ENCODE data around the gene BMPR2.
"Not testable (repeated sequence)": the region's sequence is repeated elsewhere in the genome, so short reads cannot be mapped to it uniquely, and the experiment has no call there.

Gene BMPR2

DNA sequence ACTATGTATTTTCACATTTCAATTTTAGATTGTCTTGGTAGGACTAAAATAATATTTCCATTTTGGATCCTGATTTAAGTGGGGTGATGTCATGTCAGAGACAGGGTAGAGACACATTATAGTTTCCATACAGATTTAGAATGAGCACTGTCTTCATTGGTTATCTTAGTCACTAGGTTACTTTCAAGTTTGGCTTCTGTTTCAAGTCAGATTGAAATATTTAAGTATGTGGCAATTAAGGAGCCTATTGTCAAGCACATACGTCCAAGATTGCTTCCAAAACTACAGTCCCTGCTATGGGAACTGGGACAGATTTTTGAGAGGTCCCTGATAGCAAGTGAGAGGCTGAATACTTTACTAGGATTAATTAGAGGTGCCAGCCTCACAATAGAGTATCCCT is 169.4 kb downstream of the BMPR2 start:
- no peak for DNase-seq

DNA sequence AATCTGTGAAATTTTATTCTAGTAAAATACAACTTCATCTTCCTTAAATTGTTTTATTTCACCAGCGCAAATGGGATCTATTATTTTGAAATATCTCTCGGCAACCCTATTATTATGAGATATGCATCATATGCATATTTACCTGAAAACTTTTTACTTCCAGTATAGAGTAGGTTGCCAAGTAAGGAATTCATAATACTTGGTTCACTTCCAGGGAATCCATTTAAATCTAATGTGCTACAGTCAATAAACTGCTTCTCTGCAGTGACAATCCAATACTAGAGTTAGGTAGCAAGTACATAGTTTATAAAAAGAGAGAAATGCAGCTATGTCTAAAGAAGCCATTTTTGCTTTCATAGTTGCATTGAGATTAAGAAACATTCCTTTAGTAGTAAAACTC is 169.8 kb downstream of the BMPR2 start:
- DNase-seq: no peak

DNA sequence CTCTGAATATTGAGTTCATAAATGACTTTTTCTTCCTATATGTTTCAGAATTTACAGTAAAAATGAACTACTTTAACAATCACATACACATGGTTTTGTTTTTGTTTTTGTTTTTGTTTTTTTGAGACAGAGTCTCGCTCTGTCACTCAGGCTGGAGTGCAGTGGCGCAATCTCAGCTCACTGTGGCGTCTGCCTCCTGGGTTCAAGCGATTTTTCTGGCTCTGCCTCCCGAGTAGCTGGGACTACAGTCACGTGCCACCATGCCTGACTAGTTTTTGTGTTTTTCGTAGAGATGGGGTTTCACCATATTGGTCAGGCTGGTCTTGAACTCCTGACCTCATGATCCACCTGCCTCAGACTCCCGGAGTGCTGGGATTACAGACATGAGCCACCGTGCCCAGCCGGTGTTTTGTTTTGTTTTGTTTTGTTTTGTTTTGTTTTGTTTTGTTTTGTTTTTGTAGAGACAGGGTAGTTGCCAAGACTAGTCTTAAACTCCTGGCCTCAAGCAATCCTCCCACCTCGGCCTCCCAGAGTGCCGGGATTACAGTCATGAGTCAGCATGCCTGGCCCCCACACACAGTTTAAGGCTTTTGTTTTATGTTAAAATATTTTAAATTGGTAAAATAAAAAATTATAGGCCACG is 170.5 kb downstream of the BMPR2 start:
- DNase-seq: not testable (repeated sequence)

DNA sequence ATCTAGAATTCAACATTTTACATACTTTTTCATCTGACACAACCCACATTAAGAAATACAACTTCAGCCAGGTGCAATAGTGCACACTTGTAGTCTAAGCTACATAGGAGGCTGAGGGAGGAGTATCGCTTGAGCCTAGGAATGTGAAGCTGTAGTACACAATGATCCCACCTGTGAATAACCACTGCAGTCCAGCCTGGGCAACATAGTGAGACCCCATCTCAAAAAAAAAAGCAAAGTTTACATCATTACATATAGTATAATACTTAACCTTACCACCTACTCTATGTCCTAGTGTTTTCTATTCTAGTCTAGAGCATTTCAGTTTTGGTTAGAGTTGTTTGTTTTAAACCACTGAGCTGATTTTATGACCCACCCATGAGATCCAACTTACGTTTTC is 172.1 kb downstream of the BMPR2 start:
- no peak for DNase-seq

DNA sequence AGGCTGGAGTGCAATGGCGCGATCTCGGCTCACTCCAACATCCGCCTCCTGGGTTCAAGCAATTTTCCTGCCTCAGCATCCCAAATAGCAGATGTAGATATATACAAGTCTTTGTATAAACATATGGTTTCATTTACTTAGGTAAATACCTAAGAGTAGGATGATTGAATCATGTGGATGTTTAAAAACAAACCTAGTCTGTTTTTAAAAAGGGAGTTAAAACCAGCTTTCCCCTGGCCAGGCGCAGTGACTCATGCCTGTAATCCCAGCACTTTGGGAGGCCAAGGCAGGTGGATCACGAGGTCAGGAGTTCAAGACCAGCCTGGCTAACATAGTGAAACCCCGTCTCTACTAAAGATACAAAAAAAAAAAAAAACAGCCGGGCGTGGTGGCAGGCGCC is 174.9 kb downstream of the BMPR2 start:
- not testable (repeated sequence) for DNase-seq

DNA sequence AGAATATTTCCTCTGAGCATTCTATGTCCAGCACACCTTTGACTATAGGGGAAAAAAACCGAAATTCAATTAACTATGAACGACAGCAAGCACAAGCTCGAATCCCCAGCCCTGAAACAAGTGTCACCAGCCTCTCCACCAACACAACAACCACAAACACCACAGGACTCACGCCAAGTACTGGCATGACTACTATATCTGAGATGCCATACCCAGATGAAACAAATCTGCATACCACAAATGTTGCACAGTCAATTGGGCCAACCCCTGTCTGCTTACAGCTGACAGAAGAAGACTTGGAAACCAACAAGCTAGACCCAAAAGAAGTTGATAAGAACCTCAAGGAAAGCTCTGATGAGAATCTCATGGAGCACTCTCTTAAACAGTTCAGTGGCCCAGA is 179.2 kb downstream of the BMPR2 start:
- DNase-seq: peak in 1 of 2 experiments; percentile 31

DNA sequence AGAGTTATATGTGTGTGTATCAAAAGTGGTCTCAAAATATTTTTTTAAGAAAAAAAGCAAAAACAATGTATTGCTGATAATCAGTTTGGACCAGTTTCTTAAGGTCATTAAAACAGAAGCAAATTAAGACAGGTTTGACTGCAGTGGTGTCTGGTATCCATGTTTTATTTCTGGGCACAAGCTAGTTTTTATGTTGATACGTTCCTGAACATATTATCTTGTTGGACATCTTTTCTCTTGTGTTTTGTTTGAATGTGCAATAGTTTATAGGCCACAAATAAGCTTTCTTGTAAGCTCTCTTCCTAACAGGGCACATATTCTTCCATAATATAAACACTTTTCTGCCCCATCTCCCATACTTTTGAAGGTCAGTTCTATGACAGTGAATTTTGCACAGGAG is 184.1 kb downstream of the BMPR2 start:
- DNase-seq: no peak

DNA sequence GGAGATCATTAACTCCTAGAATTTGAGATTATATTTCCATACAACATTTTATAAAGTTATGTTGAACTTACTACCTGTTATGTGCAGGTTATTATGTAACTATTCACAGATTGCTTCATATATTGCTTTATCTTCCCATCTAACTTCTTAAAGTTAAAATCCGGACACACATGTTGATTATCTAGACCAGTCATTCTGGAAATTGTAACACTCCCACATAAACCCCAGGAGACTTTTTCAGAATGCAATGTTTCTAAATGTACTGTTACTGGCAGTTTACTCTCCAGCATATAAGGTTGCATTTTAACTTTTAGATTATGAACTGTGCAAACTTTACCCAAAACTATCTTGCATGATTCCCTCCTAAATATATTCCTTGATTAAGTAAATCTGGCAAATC is 188.1 kb downstream of the BMPR2 start:
- no peak for DNase-seq

DNA sequence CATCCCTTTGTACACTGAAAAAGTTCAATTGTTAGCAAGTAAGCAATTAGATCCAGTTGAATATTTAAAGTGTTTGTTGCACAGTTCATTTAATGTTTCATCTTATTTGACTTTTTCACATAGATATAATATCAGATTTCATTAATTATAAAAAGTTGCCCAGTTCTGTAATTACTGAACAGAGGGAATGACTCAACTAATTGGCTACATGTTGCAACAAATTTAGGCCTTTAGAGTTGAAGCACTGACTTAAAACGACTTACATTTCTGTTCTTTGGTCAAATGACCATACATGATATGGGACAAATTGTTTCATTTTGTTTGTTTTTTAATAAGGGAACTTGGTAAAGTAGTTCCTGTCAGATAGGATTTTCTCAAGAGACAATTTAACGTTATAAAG is 190.2 kb downstream of the BMPR2 start:
- DNase-seq: no peak

DNA sequence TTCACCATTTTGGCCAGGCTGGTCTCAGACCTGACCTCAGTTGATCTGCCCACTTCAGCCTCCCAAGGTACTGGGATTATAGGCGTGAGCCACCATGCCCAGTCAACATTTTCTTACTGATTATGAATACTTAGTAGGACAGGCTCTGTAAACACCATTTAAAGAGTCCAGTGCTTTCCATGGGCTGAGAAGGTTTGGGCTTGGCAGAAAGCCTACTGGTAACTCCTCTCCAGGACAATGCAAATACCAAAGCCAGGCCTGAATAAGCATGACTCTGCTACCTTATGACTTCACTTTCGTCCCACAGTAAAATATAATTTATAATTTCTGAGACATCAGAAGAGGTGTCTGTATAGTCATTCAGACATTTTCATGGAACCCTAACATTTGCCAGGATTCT is 198.4 kb downstream of the BMPR2 start:
- no peak for DNase-seq

DNA sequence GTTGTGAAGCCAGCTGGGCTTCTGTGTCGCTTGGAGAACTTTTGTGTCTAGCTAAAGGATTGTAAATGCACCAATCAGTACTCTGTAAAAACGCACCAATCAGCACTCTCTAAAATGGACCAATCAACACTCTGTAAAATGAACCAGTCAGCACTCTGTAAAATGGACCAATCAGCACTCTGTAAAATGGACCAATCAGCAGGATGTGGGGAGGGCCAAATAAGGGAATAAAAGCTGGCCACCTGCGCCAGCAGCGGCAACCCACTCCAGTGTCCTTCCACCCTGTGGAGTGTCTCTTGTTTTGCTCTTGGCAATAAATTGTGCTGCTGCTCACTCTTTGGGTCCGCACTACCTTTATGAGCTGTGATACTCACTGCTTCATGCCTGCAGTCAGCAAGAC is 199.1 kb downstream of the BMPR2 start:
- not testable (repeated sequence) for DNase-seq

DNA sequence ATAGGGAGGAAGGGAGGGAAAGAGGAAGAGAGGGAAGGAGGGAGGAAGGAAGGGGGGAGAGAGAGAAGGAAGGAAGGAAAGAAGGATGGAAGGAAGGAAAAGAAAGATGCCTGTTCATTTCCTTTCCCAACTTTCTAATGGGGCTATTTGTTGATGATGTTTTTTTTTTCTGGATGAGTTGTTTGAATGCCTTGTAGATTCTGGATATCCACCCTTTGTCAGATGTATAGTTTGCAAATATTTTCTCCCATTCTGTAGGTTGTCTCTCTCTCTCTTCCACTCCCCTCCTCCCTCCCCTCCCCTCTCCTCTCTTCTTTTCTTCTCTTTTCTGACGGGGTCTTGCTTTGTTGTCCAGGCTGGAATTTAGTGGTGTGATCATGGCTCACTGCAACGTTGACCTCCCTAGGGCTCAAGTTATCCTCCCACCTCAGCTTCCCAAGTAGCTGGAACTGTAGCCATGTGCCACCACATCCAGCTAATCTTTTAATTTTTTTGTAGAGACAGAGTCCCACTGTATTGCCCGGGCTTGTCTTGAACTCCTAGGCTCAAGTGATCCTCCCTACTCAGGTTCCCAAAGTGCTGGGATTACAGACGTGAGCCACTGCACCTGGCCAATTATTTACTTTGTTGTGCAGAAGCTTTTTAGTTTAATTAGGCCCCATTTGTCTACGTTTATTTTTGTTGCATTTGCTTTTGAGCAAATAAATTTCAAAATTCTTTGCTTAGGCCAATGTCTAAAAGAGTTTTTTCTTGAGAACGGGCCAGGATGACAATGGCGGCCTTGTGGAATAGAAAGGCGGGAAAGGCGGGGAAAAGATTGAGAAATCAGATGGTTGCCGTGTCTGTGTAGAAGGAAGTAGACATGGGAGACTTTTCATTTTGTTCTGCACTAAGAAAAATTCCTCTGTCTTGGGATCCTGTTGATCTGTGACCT is 201.4 kb downstream of the BMPR2 start:
- no peak for DNase-seq

DNA sequence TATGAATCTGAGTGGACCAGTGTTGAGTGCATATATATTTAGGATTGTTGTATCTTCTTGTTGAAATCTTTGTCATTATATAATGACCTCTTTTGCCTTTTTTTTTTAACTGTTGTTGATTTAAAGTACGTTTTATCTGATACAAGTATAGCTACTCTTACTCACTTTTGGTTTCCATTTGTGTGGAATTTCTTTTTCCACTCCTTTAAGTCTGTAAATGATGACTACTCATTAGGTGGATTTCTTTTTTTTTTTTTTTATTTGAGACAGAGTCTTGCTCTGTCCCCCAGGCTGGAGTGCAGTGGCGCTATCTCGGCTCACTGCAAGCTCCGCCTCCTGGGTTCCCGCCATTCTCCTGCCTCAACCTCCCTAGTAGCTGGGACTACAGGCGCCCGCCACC is 206.7 kb downstream of the BMPR2 start:
- not testable (repeated sequence) for DNase-seq

DNA sequence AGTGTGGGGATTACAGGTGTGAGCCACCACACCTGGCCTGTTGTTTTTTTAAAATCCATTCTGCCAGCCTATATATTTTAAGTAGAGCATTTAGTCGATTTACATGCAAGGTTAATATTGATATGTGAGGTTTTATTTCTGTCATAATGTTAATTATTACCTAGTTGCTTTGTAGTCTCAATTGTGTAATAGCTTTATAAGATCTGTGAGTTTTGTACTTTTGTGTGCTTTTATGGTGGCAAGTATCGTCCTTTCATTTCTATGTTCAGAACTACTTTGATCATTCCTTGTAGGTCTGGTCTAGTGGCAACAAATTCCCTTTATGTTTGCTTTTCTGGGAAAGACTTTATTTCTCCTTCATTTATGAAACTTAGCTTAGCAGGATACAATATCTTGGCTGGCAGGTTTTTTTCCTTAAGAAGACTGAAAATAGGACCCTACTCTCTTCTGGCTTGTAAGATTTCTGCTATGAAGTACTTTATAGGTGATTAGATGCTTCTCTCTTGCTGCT is 207.6 kb downstream of the BMPR2 start:
- no peak for DNase-seq

DNA sequence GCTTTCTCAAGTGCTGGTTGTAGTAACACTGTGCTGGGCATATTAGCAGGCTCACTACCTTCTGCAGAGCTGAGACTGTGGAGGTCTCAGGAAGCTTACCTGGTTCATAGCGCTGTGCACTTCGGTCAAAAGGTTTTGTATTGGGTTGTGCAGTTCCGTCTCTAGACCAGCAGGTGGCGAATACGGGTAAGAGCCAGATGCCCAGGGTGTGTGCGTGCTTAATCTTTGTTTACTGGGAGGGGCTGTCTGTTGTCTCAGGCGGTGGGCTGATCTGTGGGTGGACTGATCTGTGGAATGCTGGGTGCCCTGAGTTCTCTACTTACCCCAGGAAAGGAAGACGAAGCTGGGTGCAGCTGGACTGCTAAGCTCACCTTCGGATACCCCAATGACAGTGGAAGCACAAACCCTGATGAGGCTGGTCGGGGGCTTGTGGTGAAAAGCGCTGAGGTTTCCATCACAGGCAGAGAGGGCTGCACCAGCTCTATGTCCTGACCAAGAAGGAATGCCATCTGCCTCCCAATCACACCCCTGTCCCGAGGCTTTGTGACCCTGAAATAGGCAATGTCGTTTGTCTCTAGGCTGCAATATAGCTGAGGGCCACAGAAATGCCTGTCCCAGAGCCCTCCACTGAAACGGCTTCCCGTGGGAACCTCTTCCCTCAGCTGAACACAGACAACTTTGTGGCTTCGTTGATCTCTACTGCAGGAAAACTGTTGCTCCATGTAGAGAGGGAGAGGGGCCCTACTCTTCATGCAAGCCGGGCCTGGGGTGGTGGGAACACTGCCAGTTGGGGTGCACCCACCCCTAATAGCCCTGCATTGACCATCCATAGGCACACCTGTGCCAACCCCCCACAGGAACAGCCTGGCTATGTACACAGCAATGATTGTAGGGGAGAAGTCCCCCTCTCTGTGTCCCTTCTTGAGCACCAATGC is 212.8 kb downstream of the BMPR2 start:
- peak; percentile 69 to 74 for DNase-seq

DNA sequence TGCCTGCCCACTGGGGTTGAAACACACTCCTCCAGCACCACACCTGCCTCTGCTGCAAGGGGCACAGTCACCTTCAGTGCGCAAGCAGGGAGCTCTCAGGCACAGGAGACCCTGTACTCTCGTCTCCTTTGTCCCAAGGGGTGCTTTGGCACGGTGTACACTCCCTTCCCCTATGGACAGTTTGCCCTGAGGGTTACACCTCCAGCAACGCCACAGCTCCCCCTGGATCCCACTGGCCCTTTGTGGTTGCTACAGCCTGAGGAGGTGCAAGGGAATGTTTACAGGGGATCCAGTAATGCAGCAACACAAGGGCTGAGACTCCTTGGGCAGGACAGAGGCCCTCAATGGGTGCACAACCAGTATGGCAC is 213.4 kb downstream of the BMPR2 start:
- no peak for DNase-seq

DNA sequence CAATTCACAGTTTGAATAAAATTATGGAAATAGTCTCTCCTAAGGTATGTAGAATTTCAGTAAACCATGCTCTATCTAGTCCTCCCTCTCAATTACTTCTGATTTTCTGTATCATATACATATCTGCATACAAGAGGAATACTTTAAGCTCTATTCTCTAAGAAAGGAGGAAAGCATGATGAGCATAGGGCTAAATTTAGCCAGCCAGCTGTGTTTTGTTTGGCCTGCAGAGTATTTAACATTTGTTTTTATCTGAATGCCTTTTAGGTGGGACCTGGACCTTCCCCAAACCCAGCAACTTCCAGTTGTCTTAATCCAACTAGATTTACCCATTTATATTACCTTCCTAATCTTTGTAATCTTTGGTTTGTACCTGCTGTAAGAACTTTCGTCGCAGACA is 216.4 kb downstream of the BMPR2 start:
- no peak for DNase-seq

DNA sequence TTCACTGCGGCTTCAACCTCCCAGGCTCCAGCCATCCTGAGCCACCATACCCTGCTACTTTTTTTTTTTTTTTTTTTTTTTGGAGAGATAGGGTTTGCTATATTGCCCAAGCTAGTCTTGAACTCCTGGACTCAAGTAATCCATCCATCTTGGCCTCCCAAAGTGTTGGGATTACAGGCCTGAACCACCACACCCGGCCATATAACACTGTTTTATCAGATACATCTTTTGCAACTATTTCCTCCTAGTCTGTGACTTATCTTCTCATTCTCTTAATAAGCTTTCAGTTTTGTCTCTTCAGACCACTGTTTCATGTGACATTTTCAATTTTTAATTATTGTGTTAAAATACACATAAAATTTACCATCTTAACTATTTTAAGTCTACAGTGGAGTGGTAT is 223.0 kb downstream of the BMPR2 start:
- DNase-seq: no peak

DNA sequence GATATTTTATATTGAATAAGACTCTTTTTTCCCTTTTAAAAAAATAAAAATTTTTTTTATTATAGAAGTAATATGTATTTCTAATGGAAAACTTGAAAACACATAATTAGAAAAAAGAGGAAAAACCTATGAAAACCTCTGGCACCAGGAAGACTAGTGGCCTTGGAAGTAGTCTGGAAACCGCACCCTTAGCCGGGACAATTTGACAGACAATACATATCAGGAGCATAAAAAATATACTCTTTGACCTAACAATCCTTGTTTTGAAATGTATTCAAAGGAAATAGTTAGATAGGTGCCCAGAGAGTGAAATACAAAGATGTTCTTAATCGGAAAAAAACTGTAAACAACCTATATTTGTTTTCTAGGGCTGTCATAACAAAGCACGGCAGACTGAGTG is 223.8 kb downstream of the BMPR2 start:
- no peak for DNase-seq

DNA sequence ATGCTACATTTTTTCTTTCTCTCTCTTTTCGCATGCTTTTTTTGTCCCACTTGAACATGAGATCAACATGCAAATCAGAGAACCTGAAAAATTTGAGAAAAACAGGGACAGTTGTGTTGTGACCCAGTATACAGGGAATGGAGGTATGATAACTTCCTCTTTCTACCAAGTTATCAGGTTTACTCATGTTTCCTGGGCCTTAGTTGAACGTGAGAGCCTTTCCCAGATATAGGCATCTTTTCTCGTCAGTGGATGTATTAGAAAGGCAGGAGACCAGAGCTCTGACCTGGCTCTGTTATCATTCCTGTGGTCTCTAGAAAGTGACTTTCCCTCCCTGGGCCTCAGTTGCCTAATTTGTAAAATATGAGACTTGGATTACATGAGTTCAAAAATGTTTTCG is 228.6 kb downstream of the BMPR2 start:
- no peak for DNase-seq

DNA sequence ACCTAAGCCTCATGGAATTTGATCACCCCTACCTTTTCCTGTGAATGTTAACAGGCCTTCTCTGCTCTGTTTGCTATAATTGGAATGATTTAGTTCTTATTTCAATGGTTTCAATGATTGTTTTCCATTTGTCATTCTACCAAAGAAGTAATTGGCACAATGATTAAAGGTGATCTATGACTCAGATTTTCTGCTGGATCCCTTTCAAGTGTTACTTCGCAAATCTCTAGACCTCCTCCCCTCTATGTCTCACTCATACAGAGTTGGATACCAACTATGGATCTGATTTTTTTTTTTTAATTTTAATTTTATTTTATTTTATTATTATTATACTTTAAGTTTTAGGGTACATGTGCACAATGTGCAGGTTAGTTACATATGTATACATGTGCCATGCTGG is 229.0 kb downstream of the BMPR2 start:
- no peak for DNase-seq

DNA sequence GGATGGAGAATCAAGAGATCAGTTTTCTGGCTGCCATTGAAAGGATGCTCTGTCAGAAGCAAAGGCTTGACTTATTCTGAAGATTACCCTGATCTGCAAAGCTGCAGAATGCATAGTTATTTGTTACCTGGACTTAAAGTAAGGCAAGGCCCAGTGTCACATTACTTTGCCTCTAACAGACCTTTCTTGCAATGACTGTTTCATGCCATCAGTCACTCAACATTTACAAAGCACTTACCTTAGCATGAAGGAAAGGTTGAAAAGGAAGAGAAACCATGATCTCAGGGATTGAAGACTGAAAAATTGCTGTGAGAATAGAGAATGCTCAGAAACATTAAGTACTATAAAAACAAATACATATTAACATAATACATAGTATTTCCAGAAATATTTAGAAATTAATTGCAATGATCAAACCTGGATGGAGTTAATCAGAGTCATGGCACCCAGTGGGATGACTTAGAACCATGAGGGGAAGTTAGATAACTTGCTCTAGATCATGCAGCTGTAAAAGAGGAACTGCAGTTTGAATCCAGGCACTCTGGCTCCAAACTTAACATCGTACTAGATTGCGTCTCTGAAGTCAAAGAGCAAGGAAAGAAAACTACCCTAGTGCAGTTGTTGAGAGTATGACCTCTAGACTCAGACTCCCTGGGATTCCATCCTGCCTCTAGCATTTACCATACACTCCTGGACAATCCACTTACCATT is 232.2 kb downstream of the BMPR2 start:
- no peak for DNase-seq

Data from activated T-cell treated with anti-CD3 and anti-CD28 coated beads, Interleukin-2, amount 50 U/mL, for 48 hours (primary cell).